ENCODE measurements around the gene KMT2C.
"Not testable (repeated sequence)": the region's sequence is repeated elsewhere in the genome, so short reads cannot be mapped to it uniquely, and the experiment has no call there.

KMT2C gene

DNA sequence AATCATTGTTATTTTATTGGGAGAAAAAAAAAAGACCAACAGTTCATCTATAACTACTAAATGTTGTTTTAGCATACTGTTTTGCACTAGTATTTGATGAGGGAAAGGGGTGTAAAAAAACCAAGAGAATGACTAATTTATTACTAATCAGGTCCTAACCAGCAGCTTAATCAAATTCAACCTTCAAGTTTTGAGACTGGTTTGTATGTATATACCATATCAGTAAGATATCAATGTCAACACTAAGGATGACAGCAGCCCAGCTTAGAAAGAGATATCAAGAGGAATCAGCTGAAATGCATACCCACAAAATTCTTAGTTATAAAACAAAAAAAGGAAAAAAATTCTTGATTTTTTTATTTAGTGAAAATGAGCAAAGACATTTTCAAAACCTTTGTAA, 122.6 kb downstream of the KMT2C start:
- DNase-seq (ENCODE audit: low read depth in 2 of 2), result no peak

DNA sequence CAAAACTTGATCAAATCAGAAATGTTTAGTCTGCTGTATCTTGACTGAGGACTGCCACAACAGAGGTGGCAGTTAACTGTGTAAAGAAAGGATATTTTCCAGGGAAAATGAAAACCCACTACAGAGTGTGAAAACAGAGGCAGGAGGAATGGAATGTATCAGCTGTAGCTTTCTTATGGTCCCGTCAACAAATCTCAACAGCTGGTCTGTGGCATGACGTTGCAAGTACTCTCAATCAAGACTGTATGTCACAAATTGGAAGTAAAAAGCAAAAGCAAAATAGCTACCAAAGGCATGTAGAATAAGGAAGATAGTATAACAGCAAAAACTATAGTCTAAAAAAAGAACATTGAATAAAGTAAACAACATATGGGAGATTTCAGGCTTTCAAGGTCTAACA, 123.5 kb downstream of the KMT2C start:
- no peak for DNase-seq (ENCODE audit: low read depth in 2 of 2)

DNA sequence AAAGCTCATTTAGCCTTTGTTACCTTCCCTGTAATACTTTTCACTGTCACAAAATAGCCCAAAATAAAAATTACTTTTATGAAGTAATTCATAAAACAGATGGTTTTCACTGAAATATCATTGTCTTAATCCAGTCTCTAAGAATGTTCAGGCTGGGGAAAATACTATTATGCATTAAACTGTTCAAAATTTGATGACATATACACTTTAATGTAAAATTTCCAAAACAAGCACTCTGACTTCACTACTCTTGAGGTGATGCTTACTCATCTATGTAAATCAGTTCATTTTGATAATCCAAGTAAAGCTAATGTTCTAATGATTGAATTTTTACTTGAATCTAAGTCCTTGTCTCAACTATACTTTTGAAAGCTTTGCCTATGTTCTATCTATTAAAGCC, 127.9 kb downstream of the KMT2C start:
- no peak for DNase-seq (ENCODE audit: low read depth in 2 of 2)

DNA sequence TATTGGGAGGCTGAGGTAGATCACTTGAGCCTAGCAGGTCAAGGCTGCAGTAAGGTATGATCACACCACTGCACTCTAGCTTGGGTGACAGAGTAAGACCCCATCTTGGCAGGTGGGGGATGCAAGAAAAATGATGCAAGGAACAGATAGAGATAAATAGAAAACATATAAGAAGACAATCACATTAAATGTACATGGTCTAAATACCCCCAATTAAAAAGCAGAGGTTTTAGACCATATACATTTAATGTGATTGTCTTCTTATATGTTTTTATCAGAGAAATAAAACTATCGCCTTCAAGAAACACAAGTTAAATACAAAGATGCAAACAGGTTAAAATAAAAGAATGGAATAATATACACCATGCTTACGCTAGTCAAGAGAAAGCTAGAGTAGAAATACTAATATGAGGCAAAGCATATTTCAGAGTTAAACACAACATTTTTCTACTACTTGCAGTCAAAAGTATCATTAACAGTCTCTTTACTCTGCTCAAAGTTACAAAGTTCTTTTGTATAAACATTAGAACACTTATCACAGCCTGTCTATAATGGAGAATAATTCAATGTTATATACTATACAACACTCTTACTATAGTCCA, 136.2 kb downstream of the KMT2C start:
- DNase-seq (ENCODE audit: low read depth in 2 of 2), result not testable (repeated sequence)

- no peak for DNase-seq (ENCODE audit: low read depth in 2 of 2)
Observed at GRCh38 chr7:152292897-152293296, 142.9 kb downstream of the KMT2C start.

- DNase-seq (ENCODE audit: low read depth in 2 of 2), result not testable (repeated sequence)
Observed at GRCh38 chr7:152286972-152287371, 148.8 kb downstream of the KMT2C start.

- DNase-seq (ENCODE audit: low read depth in 2 of 2), result not testable (repeated sequence)
Observed at GRCh38 chr7:152286219-152286618, 149.6 kb downstream of the KMT2C start.

DNA sequence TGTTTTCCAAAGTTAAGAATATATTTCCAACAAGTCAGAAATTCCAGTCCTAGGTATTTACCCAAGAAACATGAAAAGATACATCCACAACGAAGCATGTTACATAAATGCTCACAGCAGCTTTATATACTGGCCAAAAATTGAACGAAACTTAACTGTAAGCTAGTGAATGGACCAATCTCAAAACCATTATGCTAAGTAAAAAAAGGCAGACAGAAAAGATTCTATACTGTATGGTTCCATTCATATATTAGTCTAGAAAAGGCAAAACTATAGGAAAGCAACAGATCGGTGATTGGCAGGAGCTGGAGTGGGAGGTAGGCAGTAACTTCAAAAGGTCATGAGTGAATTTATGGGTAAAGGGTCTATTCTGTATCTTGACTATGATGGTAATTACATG, 150.8 kb downstream of the KMT2C start:
- not testable (repeated sequence) for DNase-seq (ENCODE audit: low read depth in 2 of 2)

GRCh38 chr7:152277687-152278086, 158.1 kb downstream of the KMT2C start:
- not testable (repeated sequence) for DNase-seq (ENCODE audit: low read depth in 2 of 2)

GRCh38 chr7:152270427-152270826, 165.4 kb downstream of the KMT2C start:
- DNase-seq (ENCODE audit: low read depth in 2 of 2), result not testable (repeated sequence)

- DNase-seq (ENCODE audit: low read depth in 2 of 2), result not testable (repeated sequence)
Observed at GRCh38 chr7:152266859-152267258, 168.9 kb downstream of the KMT2C start.

- not testable (repeated sequence) for DNase-seq (ENCODE audit: low read depth in 2 of 2)
Observed at GRCh38 chr7:152264915-152265314, 170.9 kb downstream of the KMT2C start.

DNA sequence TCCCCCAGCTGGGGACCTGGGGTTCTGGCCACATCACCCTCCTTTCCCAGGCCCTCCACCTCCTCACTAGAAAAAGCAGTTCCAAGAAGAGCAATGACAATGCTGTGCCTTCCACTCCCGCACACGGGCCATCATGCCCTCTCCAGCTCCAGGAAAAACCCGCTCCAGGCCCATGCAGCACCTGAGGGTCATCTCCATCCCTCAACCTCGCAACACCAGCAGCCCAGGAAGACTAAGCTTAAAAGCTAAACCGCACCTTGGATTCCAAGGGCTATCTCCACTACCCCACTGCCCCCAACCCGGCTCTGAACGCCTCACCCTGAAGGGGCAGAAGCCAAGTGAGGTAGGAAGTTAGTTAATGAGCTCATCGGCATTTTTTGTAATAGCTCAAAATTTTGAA, 173.7 kb downstream of the KMT2C start:
- DNase-seq (ENCODE audit: low read depth in 2 of 2), result not testable (repeated sequence)

DNA sequence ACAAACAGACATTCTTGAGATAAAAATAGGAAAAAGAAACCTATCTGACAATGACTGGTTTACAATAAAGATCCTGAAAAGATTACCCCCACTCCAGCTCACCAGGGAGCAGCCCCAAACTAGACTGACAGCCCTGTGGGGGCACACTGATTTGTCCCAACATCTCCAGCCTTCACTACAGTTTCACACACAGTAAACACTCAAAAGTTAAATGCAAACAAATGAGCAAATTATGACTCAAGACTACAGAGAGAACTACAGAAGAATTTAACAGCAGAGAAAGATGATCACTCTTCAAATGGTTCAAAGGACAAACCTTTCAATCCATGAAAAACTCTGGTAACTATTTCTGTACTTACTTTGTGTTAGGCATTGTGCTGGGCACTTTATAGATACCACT, 176.2 kb downstream of the KMT2C start:
- DNase-seq (ENCODE audit: low read depth in 2 of 2), result not testable (repeated sequence)

DNA sequence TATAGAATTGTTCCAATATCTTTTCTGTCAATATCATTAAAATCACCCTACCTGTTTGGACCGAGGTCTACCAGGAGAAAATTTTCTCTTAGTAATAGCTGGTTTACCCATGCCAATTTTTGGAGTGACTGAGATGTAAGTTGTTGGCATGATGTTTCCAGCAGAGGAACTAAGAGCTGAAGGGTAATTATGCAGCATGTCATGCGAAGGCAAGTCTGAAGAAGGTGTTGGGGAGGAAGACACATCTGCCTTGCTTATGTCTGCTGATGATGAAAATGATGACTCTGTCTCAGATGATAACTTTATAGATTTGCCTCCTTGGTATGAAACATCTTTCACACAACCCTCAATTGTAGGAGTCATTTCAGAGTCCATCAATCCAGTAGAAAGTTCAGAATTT, 188.0 kb downstream of the KMT2C start:
- DNase-seq (ENCODE audit: low read depth in 2 of 2), result not testable (repeated sequence)

- DNase-seq (ENCODE audit: low read depth in 2 of 2), result not testable (repeated sequence)
Observed at GRCh38 chr7:152245417-152245816, 190.4 kb downstream of the KMT2C start.

DNA sequence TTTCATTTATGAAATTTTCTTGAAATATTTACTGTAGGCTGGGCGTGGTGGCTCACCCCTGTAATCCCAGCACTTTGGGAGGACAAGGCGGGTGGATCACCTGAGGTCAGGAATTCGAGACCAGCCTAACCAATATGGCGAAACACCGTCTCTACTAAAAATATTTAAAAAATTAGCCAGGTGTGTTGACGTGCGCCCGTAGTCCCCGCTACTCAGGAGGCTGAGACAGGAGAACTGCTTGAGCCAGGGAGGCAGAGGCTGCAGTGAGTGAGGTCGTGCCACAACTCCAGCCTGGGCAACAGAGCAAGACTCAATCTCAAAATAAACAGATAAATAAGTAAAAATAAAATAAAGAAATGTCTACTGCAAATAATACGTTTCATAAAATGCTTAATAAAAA, 192.3 kb downstream of the KMT2C start:
- DNase-seq (ENCODE audit: low read depth in 2 of 2), result not testable (repeated sequence)

DNA sequence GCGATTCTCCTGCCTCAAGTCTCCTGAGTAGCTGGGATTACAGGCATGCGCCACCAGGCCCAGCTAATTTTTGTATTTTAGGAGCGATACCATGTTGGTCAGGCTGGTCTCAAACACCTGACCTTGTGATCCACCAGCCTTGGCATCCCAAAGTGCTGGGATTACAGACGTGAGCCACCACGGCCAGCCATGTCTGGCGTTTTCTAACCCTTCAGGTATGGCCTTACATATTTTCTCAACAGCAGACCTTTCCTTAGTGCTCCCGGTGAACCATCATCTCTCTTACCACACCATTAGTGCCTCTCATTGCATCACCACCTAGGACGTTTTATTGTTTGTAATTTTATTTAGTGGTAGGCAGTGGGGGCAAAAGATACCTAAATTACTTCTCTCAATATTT, 194.5 kb downstream of the KMT2C start:
- DNase-seq (ENCODE audit: low read depth in 2 of 2), result not testable (repeated sequence)

- not testable (repeated sequence) for DNase-seq (ENCODE audit: low read depth in 2 of 2)
Observed at GRCh38 chr7:152236306-152236705, 199.5 kb downstream of the KMT2C start.

GRCh38 chr7:152234421-152234820, 201.4 kb downstream of the KMT2C start:
- DNase-seq (ENCODE audit: low read depth in 2 of 2), result not testable (repeated sequence)

GRCh38 chr7:152231089-152231488, 204.7 kb downstream of the KMT2C start:
- DNase-seq (ENCODE audit: low read depth in 2 of 2), result no peak

- DNase-seq (ENCODE audit: low read depth in 2 of 2), result not testable (repeated sequence)
Observed at GRCh38 chr7:152219556-152219955, 216.2 kb downstream of the KMT2C start.

GRCh38 chr7:152208766-152209165, 227.0 kb downstream of the KMT2C start:
- not testable (repeated sequence) for DNase-seq (ENCODE audit: low read depth in 2 of 2)

DNA sequence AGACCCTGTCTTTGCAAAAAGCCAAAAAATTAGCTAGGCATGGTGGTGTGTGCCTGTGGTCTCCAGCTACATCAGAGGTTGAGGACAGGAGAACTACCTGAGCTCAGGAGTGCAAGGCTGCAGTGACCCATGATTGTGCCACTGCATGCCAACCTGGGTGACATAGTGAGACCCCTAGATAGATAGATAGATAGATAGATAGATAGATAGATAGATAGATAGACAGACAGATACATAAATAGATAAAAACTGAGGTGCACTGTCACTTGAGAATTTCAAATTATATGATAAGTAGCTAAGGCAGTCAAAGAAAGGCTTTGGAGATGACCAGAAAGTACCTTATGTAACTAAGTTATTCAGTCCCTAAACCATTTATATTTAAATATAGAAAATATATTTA, 231.4 kb downstream of the KMT2C start:
- DNase-seq (ENCODE audit: low read depth in 2 of 2), result not testable (repeated sequence)
